Skeletal muscle tissue (tissue), 4 donors: Measurements from ENCODE around the gene TNPO1. TPM values are rescaled to one million over a fixed set of nuclear protein-coding genes. Genes with fewer than 3 reads are reported as not detected.

Experiments used
- H3K27ac ChIP-seq: one replicate; pipeline ENCODE4 v1.7.0; 2013; ENCODE audit warnings: mild to moderate bottlenecking, low read depth, low read length, inconsistent platforms
- H3K27me3 ChIP-seq, 3 donors: one replicate each; pipeline ENCODE4 v1.7.0; 2013; ENCODE audit warnings: low read length in 3 of 3; ENCODE audit not compliant: control insufficient read depth in 3 of 3, insufficient read depth in 3 of 3
- H3K36me3 ChIP-seq, 3 donors: one replicate each; pipeline ENCODE4 v1.7.0; 2013; ENCODE audit warnings: low read length in 3 of 3; ENCODE audit not compliant: control insufficient read depth in 3 of 3, insufficient read depth in 3 of 3
- H3K4me1 ChIP-seq, 3 donors: one replicate each; pipeline ENCODE4 v1.7.0; 2013; ENCODE audit warnings: low read length in 3 of 3, mild to moderate bottlenecking in 3 of 3; ENCODE audit not compliant: control insufficient read depth in 3 of 3, insufficient read depth in 3 of 3
- H3K4me3 ChIP-seq, 3 donors: one replicate each; pipeline ENCODE4 v1.7.0; 2013; ENCODE audit warnings: low read length in 3 of 3
- H3K9ac ChIP-seq, 3 donors: one replicate each; pipeline ENCODE4 v1.7.0; 2013; ENCODE audit warnings: low read length in 3 of 3, mild to moderate bottlenecking in 3 of 3, moderate library complexity in 2 of 3, low read depth in 1 of 3
- H3K9me3 ChIP-seq, 3 donors: one replicate each; pipeline ENCODE4 v1.7.0; 2013; ENCODE audit warnings: low read length in 3 of 3; ENCODE audit not compliant: control insufficient read depth in 3 of 3
- total RNA-seq: library from RNA; depleted of rRNA; stranded (reverse); fragments of >200 nt; gene quantifications from one replicate; pipeline ENCODE4 v1.2.3, GENCODE V29; 2014
- donor health status: Osteomylitis.

TNPO1 gene
- total RNA-seq, 1 donor from 2014 or later = 111 TPM

GRCh38 chr5:72937517-72938061 lies 121.1 kb downstream of the TNPO1 start:
- H3K27ac ChIP-seq = peak overlapping the region; percentile 15
- no peak overlapping the region for H3K9ac ChIP-seq
- peaks cover 0 to 4% (median 2%) of the 10 kb centered on the region in 3 donors for H3K4me1 ChIP-seq
- peak overlapping the region in 1 of 3 donors; percentile 8 for H3K4me3 ChIP-seq
- H3K27me3 ChIP-seq = no peaks in the 10 kb centered on the region
- H3K36me3 ChIP-seq = no peaks in the 10 kb centered on the region
- H3K9me3 ChIP-seq = no peaks in the 10 kb centered on the region

GRCh38 chr5:72938206-72938605 lies 121.7 kb downstream of the TNPO1 start:
- H3K9ac ChIP-seq = no peak overlapping the region
- no peaks in the 10 kb centered on the region for H3K9me3 ChIP-seq
- H3K4me1 ChIP-seq = peaks cover 0 to 4% (median 2%) of the 10 kb centered on the region in 3 donors
- no peak overlapping the region for H3K4me3 ChIP-seq
- no peaks in the 10 kb centered on the region for H3K36me3 ChIP-seq
- no peaks in the 10 kb centered on the region for H3K27me3 ChIP-seq
- H3K27ac ChIP-seq = peak overlapping the region; percentile 15

- Histone ChIP-seq H3K27ac (no peak overlapping the region), H3K36me3 (no peaks in the 10 kb centered on the region), H3K27me3 (no peaks in the 10 kb centered on the region), H3K9me3 (no peaks in the 10 kb centered on the region), H3K4me3 (no peak overlapping the region), H3K4me1 (peaks cover 0 to 4% (median 2%) of the 10 kb centered on the region in 3 donors), H3K9ac (no peak overlapping the region)
Observed at GRCh38 chr5:72940082-72940481, 123.6 kb downstream of the TNPO1 start.

GRCh38 chr5:72943307-72943706 lies 126.8 kb downstream of the TNPO1 start:
- Histone ChIP-seq H3K9me3 (no peaks in the 10 kb centered on the region), H3K27me3 (no peaks in the 10 kb centered on the region), H3K9ac (no peak overlapping the region), H3K27ac (no peak overlapping the region), H3K36me3 (no peaks in the 10 kb centered on the region), H3K4me3 (no peak overlapping the region), H3K4me1 (no peaks in the 10 kb centered on the region)

GRCh38 chr5:72947498-72947897 lies 131.0 kb downstream of the TNPO1 start:
- Histone ChIP-seq H3K9me3 (no peaks in the 10 kb centered on the region), H3K4me3 (no peak overlapping the region), H3K27me3 (no peaks in the 10 kb centered on the region), H3K36me3 (no peaks in the 10 kb centered on the region), H3K9ac (no peak overlapping the region), H3K27ac (no peak overlapping the region), H3K4me1 (no peaks in the 10 kb centered on the region)

GRCh38 chr5:72949481-72949880 lies 133.0 kb downstream of the TNPO1 start:
- Histone ChIP-seq H3K27me3 (no peaks in the 10 kb centered on the region), H3K9me3 (no peaks in the 10 kb centered on the region), H3K36me3 (no peaks in the 10 kb centered on the region), H3K9ac (no peak overlapping the region), H3K27ac (no peak overlapping the region), H3K4me3 (no peak overlapping the region), H3K4me1 (peaks cover under 1 to 3% (median under 1%) of the 10 kb centered on the region in 3 donors)

- Histone ChIP-seq H3K27me3 (no peaks in the 10 kb centered on the region), H3K4me3 (no peak overlapping the region), H3K9ac (no peak overlapping the region), H3K27ac (peak overlapping the region; percentile 18), H3K9me3 (no peaks in the 10 kb centered on the region), H3K4me1 (peaks cover 7 to 14% (median 9%) of the 10 kb centered on the region in 3 donors), H3K36me3 (no peaks in the 10 kb centered on the region)
Observed at GRCh38 chr5:72951671-72952468, 135.4 kb downstream of the TNPO1 start.

GRCh38 chr5:72954389-72954788 lies 137.9 kb downstream of the TNPO1 start:
- Histone ChIP-seq H3K9ac (no peak overlapping the region), H3K9me3 (no peaks in the 10 kb centered on the region), H3K27me3 (no peaks in the 10 kb centered on the region), H3K36me3 (no peaks in the 10 kb centered on the region), H3K4me3 (peak overlapping the region in 1 of 3 donors; percentile 90), H3K4me1 (peaks cover 14 to 21% (median 16%) of the 10 kb centered on the region in 3 donors), H3K27ac (peak overlapping the region; percentile 96)

GRCh38 chr5:72955143-72955767 lies 138.8 kb downstream of the TNPO1 start:
- Histone ChIP-seq H3K4me3 (peak overlapping the region; percentile 90 to 92 (median 90)), H3K36me3 (no peaks in the 10 kb centered on the region), H3K9ac (peak overlapping the region; percentile 85 to 91 (median 88)), H3K9me3 (no peaks in the 10 kb centered on the region), H3K27me3 (no peaks in the 10 kb centered on the region), H3K27ac (peak overlapping the region; percentile 96), H3K4me1 (peaks cover 14 to 21% (median 16%) of the 10 kb centered on the region in 3 donors)
